Cardiac fibroblast (primary cell): ENCODE measurements around the gene ENOSF1.
"Not testable (repeated sequence)": the region's sequence is repeated elsewhere in the genome, so short reads cannot be mapped to it uniquely, and the experiment has no call there.

Experiments
- DNase-seq, 2 donors: peaks; one replicate each; pipeline versions ENCODE4 v3.0.0 to v3.0.0-alpha.2; 2010; ENCODE audit warnings: low read depth in 2 of 2
- H3K4me3 ChIP-seq, 2 donors: replicated peaks in 1 of 2; 1 replicate in 1 of 2; 2 replicates in 1 of 2; pipeline ENCODE4 v1.5.1; 2011; ENCODE audit warnings: low read depth in 2 of 2, low read length in 2 of 2, mild to moderate bottlenecking in 2 of 2, moderate library complexity in 1 of 2
- CTCF ChIP-seq: IDR thresholded peaks from one replicate; pipeline ENCODE4 v1.5.1; 2011; ENCODE audit warnings: low read depth, mild to moderate bottlenecking, low read length, inconsistent platforms

The ENOSF1 gene

GRCh38 chr18:692824-693223 lies 19.6 kb downstream of the ENOSF1 start:
- no peak for TF ChIP-seq CTCF
- no peak for DNase-seq
- H3K4me3 ChIP-seq = no peak overlapping the region

GRCh38 chr18:688323-688722 lies 24.1 kb downstream of the ENOSF1 start:
- no peak for TF ChIP-seq CTCF
- no peak for DNase-seq
- no peak overlapping the region for H3K4me3 ChIP-seq

GRCh38 chr18:686339-687111 lies 25.9 kb downstream of the ENOSF1 start:
- no peak overlapping the region for H3K4me3 ChIP-seq
- DNase-seq = no peak
- no peak for TF ChIP-seq CTCF

- no peak overlapping the region for H3K4me3 ChIP-seq
- DNase-seq = no peak
- no peak for TF ChIP-seq CTCF
These were observed 27.0 kb downstream of the ENOSF1 start for GRCh38 chr18:685438-685837.

GRCh38 chr18:683531-683930 lies 28.9 kb downstream of the ENOSF1 start:
- no peak for TF ChIP-seq CTCF
- DNase-seq = no peak
- H3K4me3 ChIP-seq = no peak overlapping the region

GRCh38 chr18:682833-683232 lies 29.6 kb downstream of the ENOSF1 start:
- DNase-seq = no peak
- TF ChIP-seq CTCF = no peak
- no peak overlapping the region for H3K4me3 ChIP-seq

- not testable (repeated sequence) for DNase-seq, H3K4me3 ChIP-seq
These were observed 30.0 kb downstream of the ENOSF1 start for GRCh38 chr18:682416-682815.
